Aorta (tissue), 5 donors: ENCODE results near the gene KDM5C. TPM values are rescaled to one million over a fixed set of nuclear protein-coding genes. Genes with fewer than 3 reads are reported as not detected.

ENCODE experiments used
- ATAC-seq: fragments of 200-7000 bp; cut with Tn5 transposase; one replicate; pipeline ENCODE4 v1.9.1; 2022; ENCODE audit warnings: moderate library complexity; ENCODE audit not compliant: low FRiP score
- DNase-seq, 2 donors: peaks; one replicate each; pipeline ENCODE4 v3.0.0-alpha.2; 2020
- H3K27ac ChIP-seq, 2 donors: one replicate each; pipeline ENCODE4 v1.5.1; 2013; ENCODE audit warnings: low read length in 2 of 2, mild to moderate bottlenecking in 2 of 2, moderate library complexity in 2 of 2, control low read depth in 1 of 2, inconsistent platforms in 1 of 2, low read depth in 1 of 2
- H3K27me3 ChIP-seq, 2 donors: one replicate each; pipeline ENCODE4 v1.6.1; 2013; ENCODE audit warnings: control low read depth in 1 of 2, low read length in 1 of 2, mild to moderate bottlenecking in 1 of 2, moderate library complexity in 1 of 2; ENCODE audit not compliant: insufficient read depth in 2 of 2, control insufficient read depth in 1 of 2
- H3K36me3 ChIP-seq, 2 donors: one replicate each; pipeline ENCODE4 v1.6.1; 2013; ENCODE audit warnings: control low read depth in 1 of 2, low read length in 1 of 2, mild to moderate bottlenecking in 1 of 2; ENCODE audit not compliant: insufficient read depth in 2 of 2, control insufficient read depth in 1 of 2
- H3K4me1 ChIP-seq, 2 donors: one replicate each; pipeline ENCODE4 v1.6.1; 2013; ENCODE audit warnings: low read length in 2 of 2, control low read depth in 1 of 2, mild to moderate bottlenecking in 1 of 2, moderate library complexity in 1 of 2; ENCODE audit not compliant: insufficient read depth in 2 of 2, control insufficient read depth in 1 of 2
- H3K4me3 ChIP-seq, 2 donors: one replicate each; pipeline ENCODE4 v1.5.1; 2013; ENCODE audit warnings: low read length in 2 of 2, control low read depth in 1 of 2, mild to moderate bottlenecking in 1 of 2
- H3K9me3 ChIP-seq: one replicate; pipeline ENCODE4 v1.6.1; 2013; ENCODE audit warnings: mild to moderate bottlenecking, low read length; ENCODE audit not compliant: control insufficient read depth
- WGBS, 2 donors: extraction: QIAGEN DNeasy Blood & Tissue Kit; methylation state at CpG; one replicate each; pipeline ENCODE4 v1.1.7; 2013; 5-methylcytosine and 5-hydroxymethylcytosine counted together
- intact Hi-C, 2 donors: fragments of 100-400 bp; cut with DNase I; formaldehyde crosslinking; loops; one replicate each; pipeline versions ENCODE4 v1.14.2 to v1.15.0; 2022
- polyA plus RNA-seq, 2 donors: library from polyadenylated mRNA; stranded (reverse); fragments of 200-250 nt; gene quantifications; one replicate each; pipeline ENCODE4 v1.2.3, GENCODE V29; 2013
- total RNA-seq, 2 donors: library from RNA; stranded (reverse); fragmentation: NEBNext Ultra II Directional; extraction: Animal tissue kit (Norgen Biotek cat#: 25700); gene quantifications; one replicate each; pipeline ENCODE4 v1.2.1, GENCODE V29; 2021
- donor health status: healthy with polysubstance abuse.
- donor health status: Bipolar disorder and iron deficiency.
- donor health status: DM: no; HTN: no; CAD: no.
- donor health status: DM: no; HTN: no; CAD: no.
- donor health status: DM: yes; HTN: yes; CAD: no.

KDM5C gene
- total and polyA plus RNA-seq, 4 donors: 14.0 to 118 (median 57.9) TPM

DNA sequence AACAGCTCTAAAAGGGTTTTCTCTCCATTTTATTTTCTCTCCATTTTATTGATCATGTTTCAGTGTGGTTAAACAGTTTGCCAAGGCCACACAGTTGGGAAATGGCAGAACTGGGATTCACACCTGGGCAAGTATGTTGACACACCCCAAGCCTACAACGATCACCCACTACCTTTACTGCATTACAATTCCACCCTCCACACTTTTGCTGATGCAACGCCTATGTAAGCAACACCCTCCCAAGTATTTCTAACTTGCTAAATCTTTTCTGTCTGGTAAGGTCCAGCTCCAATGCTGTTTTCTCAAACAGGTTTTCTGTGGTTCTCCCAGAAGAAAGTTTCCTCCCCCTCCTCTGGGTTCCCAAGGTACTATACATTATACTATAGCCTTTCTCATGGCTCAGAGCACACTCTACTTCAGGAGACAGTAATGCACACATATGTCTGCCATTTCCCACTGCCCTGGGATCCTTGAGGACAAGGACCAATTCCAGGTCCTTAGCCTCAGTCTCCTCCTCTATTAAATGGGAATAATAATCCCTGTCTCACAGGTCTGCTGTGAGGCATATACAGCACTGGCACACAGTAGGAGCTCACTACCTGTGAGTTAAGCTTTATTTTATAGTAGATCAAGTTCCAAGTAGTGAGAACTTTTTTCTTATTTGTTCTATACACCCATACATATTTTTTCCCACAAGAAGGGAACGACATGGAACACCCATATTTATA, 28.4 kb upstream of the KDM5C start:
- Histone ChIP-seq H3K36me3 (no peaks in the 10 kb centered on the region), H3K27ac (no peak overlapping the region), H3K4me3 (no peak overlapping the region), H3K9me3 (no peaks in the 10 kb centered on the region), H3K27me3 (no peaks in the 10 kb centered on the region), H3K4me1 (no peaks in the 10 kb centered on the region)
- no peak for ATAC-seq
- intact Hi-C loops: no loop called here
- WGBS, 2 donors: 77 to 90% methylated on average over 3 of the region's 3 CpGs
- DNase-seq: peak in 1 of 2 donors; percentile 2

DNA sequence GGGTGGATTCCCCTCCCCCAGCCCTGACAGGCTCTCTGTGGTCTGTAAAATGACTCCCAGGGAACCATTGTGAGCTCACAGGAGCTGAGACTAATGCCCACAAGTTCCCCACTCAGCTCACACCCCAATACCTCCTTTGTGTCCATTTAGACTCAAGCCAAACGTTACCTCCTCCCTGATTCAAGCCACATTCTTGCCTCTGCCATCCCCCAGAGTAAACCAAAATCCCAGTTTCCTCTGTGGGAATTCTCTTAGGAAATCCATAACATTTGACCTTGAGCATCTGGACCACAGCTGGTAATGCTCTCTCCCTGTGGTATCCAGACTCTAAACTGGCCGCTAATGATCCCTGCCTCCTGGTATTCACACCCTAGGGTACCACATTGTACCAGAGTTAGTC, 26.3 kb upstream of the KDM5C start:
- Histone ChIP-seq H3K4me3 (no peak overlapping the region), H3K4me1 (no peaks in the 10 kb centered on the region), H3K27me3 (no peaks in the 10 kb centered on the region), H3K27ac (no peak overlapping the region), H3K9me3 (no peaks in the 10 kb centered on the region), H3K36me3 (no peaks in the 10 kb centered on the region)
- 47 to 74% methylated on average over 2 of the region's 2 CpGs for WGBS, 2 donors
- no peak for DNase-seq
- intact Hi-C loops: no loop called here
- no peak for ATAC-seq

DNA sequence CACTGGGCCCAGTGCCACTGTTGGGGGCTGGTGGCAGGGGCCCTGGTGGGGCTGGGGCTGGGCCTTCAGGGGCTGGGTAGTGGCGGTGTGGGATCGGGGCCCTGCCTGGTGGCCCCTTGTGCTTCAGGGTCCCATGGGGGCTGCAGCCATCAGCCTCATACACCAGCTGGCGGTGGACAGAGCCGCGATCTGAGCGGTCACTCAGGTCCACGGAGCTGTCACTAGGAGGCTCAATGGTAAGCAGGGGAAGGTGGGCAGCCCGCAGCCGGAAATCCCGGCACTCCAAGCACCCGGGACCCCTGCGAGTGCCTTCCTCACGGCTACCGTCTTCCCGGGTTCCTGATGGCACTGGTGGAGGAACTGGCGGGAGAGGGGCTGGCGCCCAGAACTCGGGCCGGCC, 25.5 kb upstream of the KDM5C start:
- DNase-seq: no peak
- H3K4me1 ChIP-seq: no peaks in the 10 kb centered on the region
- no peak overlapping the region for H3K27ac ChIP-seq
- ATAC-seq: no peak
- no peaks in the 10 kb centered on the region for H3K9me3 ChIP-seq
- WGBS, 2 donors: 87 to 92% methylated on average over 19 of the region's 19 CpGs
- intact Hi-C loops: no loop called here
- H3K4me3 ChIP-seq: no peak overlapping the region
- no peaks in the 10 kb centered on the region for H3K27me3 ChIP-seq
- no peaks in the 10 kb centered on the region for H3K36me3 ChIP-seq

DNA sequence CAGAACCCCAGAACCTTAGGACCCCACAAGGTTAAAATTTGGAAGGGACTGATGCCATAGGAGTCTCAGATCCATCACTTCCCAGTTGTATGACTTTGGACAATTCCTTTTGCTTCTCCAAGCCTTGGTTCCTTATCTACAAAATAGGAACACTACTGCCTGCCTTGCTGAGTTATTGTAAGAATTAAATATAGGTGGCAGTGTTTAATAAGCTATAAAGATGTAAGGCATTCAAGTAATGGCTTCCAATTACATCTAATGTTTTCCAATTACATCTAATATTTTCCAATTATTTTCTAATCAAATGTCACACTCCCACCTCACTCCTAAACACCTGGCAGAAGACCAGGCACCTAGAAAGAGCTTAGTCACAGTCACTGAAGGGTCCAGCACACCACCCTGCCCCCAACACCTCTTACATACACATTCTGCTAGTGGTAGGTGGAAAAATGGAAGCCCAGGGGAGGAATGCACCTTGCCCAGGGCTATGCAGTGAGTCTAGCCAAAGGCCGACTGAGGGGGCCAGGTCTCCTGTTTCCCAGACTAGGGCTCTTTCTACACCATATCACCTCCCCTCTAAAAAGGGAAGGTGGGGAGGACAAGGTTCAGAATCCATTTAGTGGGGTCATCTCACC, 24.5 kb upstream of the KDM5C start:
- no peak overlapping the region for H3K4me3 ChIP-seq
- ATAC-seq (no peak), DNase-seq (no peak)
- no peaks in the 10 kb centered on the region for H3K4me1 ChIP-seq
- no peaks in the 10 kb centered on the region for H3K9me3 ChIP-seq
- no peaks in the 10 kb centered on the region for H3K27me3 ChIP-seq
- WGBS, 2 donors: 94 to 97% methylated on average over 1 of the region's 1 CpG
- intact Hi-C loops: no loop called here
- H3K36me3 ChIP-seq: no peaks in the 10 kb centered on the region
- H3K27ac ChIP-seq: no peak overlapping the region

DNA sequence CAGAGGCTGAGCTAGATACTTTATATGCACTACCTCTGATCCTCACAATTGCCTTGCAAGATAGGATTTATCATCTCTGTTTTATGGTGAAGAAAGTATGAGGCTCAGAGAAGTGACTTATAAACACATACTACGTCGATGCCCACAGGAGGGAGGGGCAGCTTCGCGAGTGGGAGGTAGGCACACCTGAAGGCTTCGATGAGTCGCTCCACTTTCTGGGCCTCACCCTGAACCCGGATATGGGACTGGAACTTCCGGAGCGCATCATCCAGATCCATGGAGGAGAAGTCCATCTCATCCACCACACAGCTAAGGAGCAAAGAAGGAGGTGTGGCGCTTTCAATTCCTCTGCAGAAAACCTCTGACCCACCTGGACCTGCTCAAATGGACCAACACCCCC, 22.9 kb upstream of the KDM5C start:
- Histone ChIP-seq H3K4me3 (no peak overlapping the region), H3K9me3 (no peaks in the 10 kb centered on the region), H3K27me3 (no peaks in the 10 kb centered on the region), H3K27ac (no peak overlapping the region), H3K4me1 (no peaks in the 10 kb centered on the region), H3K36me3 (no peaks in the 10 kb centered on the region)
- DNase-seq (no peak), ATAC-seq (no peak)
- 92 to 93% methylated on average over 10 of the region's 10 CpGs for WGBS, 2 donors
- intact Hi-C loops: no loop called here

DNA sequence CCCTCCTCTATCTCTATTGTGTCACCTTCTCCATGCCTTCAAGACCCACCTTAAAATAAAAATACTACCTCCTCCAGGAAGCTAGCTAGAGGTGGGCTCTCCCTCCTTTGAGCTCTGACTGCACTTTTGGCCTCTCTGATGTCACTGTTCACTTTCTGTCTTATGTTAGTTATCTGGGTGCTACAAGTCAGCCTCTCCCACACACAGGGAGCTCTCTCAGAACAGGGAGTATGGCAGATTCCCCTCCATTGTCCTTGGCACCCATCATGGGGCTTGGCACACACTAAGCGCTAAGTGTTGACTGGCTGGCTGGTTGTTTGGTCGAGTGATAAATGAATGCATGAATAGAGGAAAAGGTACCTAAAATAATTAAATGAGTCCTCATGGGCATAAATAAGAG, 21.2 kb upstream of the KDM5C start:
- Histone ChIP-seq H3K27ac (no peak overlapping the region), H3K9me3 (no peaks in the 10 kb centered on the region), H3K4me3 (no peak overlapping the region), H3K4me1 (no peaks in the 10 kb centered on the region), H3K36me3 (no peaks in the 10 kb centered on the region), H3K27me3 (no peaks in the 10 kb centered on the region)
- WGBS, 2 donors: 76 to 78% methylated on average over 2 of the region's 2 CpGs
- DNase-seq: no peak
- no peak for ATAC-seq
- intact Hi-C loops: no loop called here

DNA sequence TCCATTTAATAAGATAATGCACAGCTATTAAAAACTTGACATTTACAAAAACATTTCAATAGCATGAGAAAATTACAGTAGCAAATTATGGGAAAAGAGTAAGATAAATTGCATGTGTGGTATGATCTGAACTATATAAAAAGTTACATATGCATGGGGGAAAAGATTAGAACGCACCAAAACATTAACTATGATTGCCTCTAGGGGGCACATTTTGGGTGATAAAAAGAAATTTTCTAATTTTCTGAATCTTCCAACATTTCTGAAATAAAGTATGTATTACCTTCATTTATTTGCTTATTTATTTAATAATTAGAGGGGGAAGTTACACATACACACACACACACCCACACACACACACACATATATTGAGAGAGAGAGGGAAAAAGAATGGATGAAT, 19.6 kb upstream of the KDM5C start:
- H3K36me3 ChIP-seq: no peaks in the 10 kb centered on the region
- H3K27me3 ChIP-seq: no peaks in the 10 kb centered on the region
- H3K4me3 ChIP-seq: no peak overlapping the region
- H3K9me3 ChIP-seq: no peaks in the 10 kb centered on the region
- WGBS, 2 donors: 56 to 89% methylated on average over 1 of the region's 1 CpG
- no peak overlapping the region for H3K27ac ChIP-seq
- intact Hi-C loops: no loop called here
- no peaks in the 10 kb centered on the region for H3K4me1 ChIP-seq
- no peak for DNase-seq
- ATAC-seq: no peak

DNA sequence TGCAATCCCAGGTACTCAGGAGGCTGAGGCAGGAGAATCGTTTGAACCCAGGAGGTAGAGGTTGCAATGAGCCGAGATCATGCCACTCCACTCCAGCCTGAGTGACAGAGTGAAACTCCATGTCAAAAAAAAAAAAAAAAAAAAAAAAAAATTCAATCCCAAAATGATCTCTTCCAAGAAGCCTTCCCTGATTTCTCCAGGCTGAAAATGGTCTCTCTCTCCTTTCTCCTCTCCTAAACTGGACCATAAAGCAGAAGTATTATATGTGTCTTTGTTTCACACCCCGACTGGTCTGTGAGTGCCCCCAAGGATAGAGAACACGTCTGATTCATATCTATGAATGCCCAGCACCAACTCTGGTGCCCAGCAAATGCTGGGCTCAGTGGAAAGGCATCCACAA, 17.3 kb upstream of the KDM5C start:
- no peaks in the 10 kb centered on the region for H3K9me3 ChIP-seq
- H3K27ac ChIP-seq: no peak overlapping the region
- no peak for DNase-seq
- intact Hi-C loops: no loop called here
- H3K4me3 ChIP-seq: no peak overlapping the region
- H3K27me3 ChIP-seq: no peaks in the 10 kb centered on the region
- 89 to 94% methylated on average over 4 of the region's 4 CpGs for WGBS, 2 donors
- H3K4me1 ChIP-seq: no peaks in the 10 kb centered on the region
- no peak for ATAC-seq
- no peaks in the 10 kb centered on the region for H3K36me3 ChIP-seq

DNA sequence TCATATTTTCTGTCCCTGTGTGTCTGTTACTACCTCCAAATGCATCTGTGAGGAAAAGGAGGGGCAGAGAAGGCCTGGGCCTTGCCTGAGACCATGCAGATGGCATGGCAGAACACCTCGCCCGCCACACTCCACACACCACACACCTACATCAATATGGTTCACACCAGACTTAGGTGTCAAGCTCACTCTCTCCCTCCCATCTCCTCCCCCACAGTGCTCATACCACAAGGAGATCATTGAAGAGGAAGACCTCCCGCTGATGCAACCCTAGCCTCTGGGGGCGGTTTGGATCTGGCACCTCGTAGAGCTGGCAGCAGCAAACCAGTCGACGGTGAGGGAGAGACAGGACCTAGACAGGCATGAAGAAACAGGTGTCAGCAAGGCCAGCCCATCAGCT, 16.6 kb upstream of the KDM5C start:
- no peaks in the 10 kb centered on the region for H3K27me3 ChIP-seq
- DNase-seq (no peak), ATAC-seq (no peak)
- no peaks in the 10 kb centered on the region for H3K4me1 ChIP-seq
- H3K4me3 ChIP-seq: no peak overlapping the region
- intact Hi-C loops: no loop called here
- H3K36me3 ChIP-seq: no peaks in the 10 kb centered on the region
- WGBS, 2 donors: 85 to 87% methylated on average over 7 of the region's 7 CpGs
- no peak overlapping the region for H3K27ac ChIP-seq
- no peaks in the 10 kb centered on the region for H3K9me3 ChIP-seq
